Neural crest cell (in vitro differentiated cells): ENCODE measurements around the gene BICDL1. TPM values are rescaled to one million over a fixed set of nuclear protein-coding genes. Genes with fewer than 3 reads are reported as not detected.

Experiments
- DNase-seq: peaks from one replicate; pipeline ENCODE4 v3.0.0; 2021; ENCODE audit warnings: low read depth, mixed read lengths, low spot score
- H3K27ac Mint-ChIP-seq: one replicate; pipeline ENCODE4 v1.8.0; 2021; ENCODE audit warnings: mild to moderate bottlenecking, mixed read lengths; ENCODE audit not compliant: unreplicated experiment
- H3K27me3 Mint-ChIP-seq: 2 replicates; pipeline ENCODE4 v1.8.0; 2021; ENCODE audit warnings: low read depth, mild to moderate bottlenecking, mixed read lengths
- H3K36me3 Mint-ChIP-seq: 2 replicates; pipeline ENCODE4 v1.8.0; 2021; ENCODE audit warnings: low read depth, mild to moderate bottlenecking, mixed read lengths
- H3K4me1 Mint-ChIP-seq: 2 replicates; pipeline ENCODE4 v1.8.0; 2021; ENCODE audit warnings: mixed read lengths
- H3K4me3 Mint-ChIP-seq: one replicate; pipeline ENCODE4 v1.8.0; 2021; ENCODE audit warnings: mild to moderate bottlenecking, mixed read lengths
- H3K9me3 Mint-ChIP-seq: 2 replicates; pipeline ENCODE4 v1.8.0; 2021; ENCODE audit warnings: mixed read lengths
- CTCF ChIP-seq: fragments of 200-600 bp; sonication (generic); conservative IDR thresholded peaks from 2 replicates; pipeline ENCODE4 v1.5.0; 2021; ENCODE audit warnings: antibody characterized with exemption, mild to moderate bottlenecking
- total RNA-seq: library from RNA; stranded (reverse); gene quantifications from 2 replicates; pipeline ENCODE4 v1.2.1, GENCODE V29; 2021

BICDL1 gene
- total RNA-seq, 1 donor from 2014 or later = 6.3 TPM

GRCh38 chr12:120116792-120117651 is 128.0 kb downstream of the BICDL1 start:
- peaks cover 45% of the 10 kb centered on the region for H3K4me1 Mint-ChIP-seq
- peak; percentile 96 for DNase-seq
- TF ChIP-seq CTCF = no peak
- no peaks in the 10 kb centered on the region for H3K36me3 Mint-ChIP-seq
- H3K4me3 Mint-ChIP-seq = peak overlapping the region; percentile 92
- no peaks in the 10 kb centered on the region for H3K27me3 Mint-ChIP-seq
- H3K9me3 Mint-ChIP-seq = no peaks in the 10 kb centered on the region
- peak overlapping the region; percentile 29 for H3K27ac Mint-ChIP-seq

GRCh38 chr12:120117961-120118320 is 128.9 kb downstream of the BICDL1 start:
- no peaks in the 10 kb centered on the region for H3K36me3 Mint-ChIP-seq
- TF ChIP-seq CTCF = no peak
- no peaks in the 10 kb centered on the region for H3K27me3 Mint-ChIP-seq
- H3K27ac Mint-ChIP-seq = no peak overlapping the region
- peak overlapping the region; percentile 92 for H3K4me3 Mint-ChIP-seq
- no peaks in the 10 kb centered on the region for H3K9me3 Mint-ChIP-seq
- H3K4me1 Mint-ChIP-seq = peaks cover 45% of the 10 kb centered on the region
- no peak for DNase-seq

- TF ChIP-seq CTCF = no peak
- DNase-seq = no peak
- Mint-ChIP-seq H3K4me3 (peak overlapping the region; percentile 92), H3K9me3 (no peaks in the 10 kb centered on the region), H3K27me3 (no peaks in the 10 kb centered on the region), H3K4me1 (peaks cover 45% of the 10 kb centered on the region), H3K27ac (no peak overlapping the region), H3K36me3 (no peaks in the 10 kb centered on the region)
Measured at GRCh38 chr12:120118321-120119061, 129.5 kb downstream of the BICDL1 start.

GRCh38 chr12:120119271-120119973 is 130.4 kb downstream of the BICDL1 start:
- no peak for TF ChIP-seq CTCF
- DNase-seq = no peak
- Mint-ChIP-seq H3K36me3 (no peaks in the 10 kb centered on the region), H3K4me3 (peak overlapping the region; percentile 64), H3K27ac (no peak overlapping the region), H3K4me1 (peaks cover 43% of the 10 kb centered on the region), H3K27me3 (no peaks in the 10 kb centered on the region), H3K9me3 (no peaks in the 10 kb centered on the region)

- Mint-ChIP-seq H3K27me3 (no peaks in the 10 kb centered on the region), H3K4me3 (peak overlapping the region; percentile 5), H3K4me1 (peaks cover 25% of the 10 kb centered on the region), H3K36me3 (no peaks in the 10 kb centered on the region), H3K27ac (no peak overlapping the region), H3K9me3 (no peaks in the 10 kb centered on the region)
- no peak for TF ChIP-seq CTCF
- no peak for DNase-seq
Measured at GRCh38 chr12:120121343-120121742, 132.3 kb downstream of the BICDL1 start.
